Nucleus accumbens (tissue), 56 donors: ENCODE measurements around the gene HELLS.
"Not testable (repeated sequence)": the region's sequence is repeated elsewhere in the genome, so short reads cannot be mapped to it uniquely, and the experiment has no call there.

ENCODE experiments used
- DNase-seq, 56 donors: peaks; one replicate each; lab custom pipeline; 2025; lab: John Stamatoyannopoulos, UW

The HELLS gene

DNA sequence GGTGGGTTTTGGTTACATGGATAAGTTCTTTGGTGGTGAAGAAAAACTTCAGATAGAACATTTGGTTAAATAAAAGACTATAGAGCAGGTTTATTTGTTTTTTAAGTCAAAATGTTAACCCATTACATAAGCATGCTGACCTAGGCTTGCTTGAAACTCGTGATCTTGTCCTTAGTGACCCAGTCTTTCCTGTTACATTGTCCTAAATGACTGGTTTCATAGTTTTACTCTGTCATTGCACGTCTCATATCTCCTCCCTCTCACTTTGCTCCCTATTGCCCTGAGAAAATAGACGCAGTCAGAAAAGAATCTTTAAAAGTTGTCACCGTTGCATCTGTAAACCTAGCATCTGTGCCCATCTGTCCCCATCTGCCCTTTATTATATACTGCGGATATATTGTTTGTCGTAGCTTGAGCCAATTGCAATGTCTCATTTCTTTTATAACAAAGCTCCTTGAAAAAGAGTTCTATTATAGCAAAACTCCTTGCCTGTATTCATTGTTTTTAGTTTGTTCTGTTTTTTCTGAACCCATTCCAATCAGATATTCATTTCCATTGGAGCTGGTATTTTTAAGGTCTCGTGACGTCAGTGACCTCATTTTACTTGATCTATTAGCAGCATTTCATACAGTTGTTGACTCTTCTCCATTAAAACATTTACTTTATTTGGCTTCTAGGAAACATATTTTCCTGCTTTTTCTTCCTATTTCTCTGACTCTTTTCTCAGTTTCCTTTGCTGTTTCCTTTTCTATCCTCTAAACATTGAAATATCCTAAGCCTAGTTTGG lies 57.3 kb downstream of the HELLS start:
- DNase-seq, result no peak

DNA sequence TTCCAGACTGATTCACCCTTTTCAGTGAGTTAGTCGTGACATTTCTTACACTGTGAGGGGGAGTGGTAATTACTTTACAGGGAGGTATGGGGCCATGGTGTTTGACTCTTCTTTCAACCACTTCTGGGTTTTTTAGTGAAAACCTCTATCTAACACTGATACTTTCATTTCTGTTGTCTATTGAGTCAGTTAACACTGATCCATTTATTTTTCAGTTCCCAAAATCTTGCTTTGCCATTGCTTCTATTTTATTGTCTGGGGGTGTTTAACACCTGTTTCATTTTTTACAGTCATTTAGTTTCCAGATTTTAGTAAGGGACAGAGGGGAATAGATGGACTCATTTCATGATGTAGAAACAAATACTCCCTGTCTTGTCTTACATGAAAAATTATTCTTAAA lies 61.5 kb downstream of the HELLS start:
- DNase-seq, result no peak

DNA sequence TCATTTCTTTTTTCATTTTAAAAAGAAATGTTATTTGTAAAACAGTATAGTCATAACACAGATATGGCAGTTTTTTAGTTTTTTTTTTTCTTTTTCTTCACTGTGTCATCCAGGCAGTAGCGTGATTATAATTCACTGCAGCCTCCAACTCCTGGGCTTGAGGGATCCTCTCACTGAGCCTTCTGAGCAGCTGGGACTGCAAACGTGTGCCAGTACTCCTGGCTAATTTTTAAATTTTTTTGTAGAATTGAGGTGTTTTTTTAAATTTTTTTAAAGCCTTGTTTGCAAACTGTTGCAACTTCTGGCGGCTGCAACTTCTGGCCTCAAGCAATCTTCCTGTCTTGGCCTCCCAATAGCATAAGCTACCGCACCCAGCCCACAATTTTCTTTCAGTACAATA lies 63.0 kb downstream of the HELLS start:
- DNase-seq, result no peak

DNA sequence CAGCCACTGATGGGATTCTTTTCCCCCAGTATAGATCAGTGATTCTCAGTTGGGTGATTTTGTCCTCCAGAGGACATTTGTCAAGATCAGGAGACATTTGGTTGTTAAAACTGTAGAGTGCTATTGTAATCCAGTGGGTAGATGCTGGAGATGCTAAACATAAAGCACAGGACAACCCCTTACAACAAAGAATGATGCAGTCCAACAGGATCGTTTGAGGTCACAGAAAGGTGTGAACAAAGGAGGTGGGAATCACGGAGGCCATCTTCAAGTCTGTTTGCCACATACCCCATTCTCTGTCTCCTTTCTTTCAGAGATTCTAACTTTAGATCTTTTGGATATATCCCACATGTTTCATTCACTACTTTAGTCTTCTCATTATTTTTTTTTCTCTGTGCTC lies 69.0 kb downstream of the HELLS start:
- DNase-seq, result no peak

DNA sequence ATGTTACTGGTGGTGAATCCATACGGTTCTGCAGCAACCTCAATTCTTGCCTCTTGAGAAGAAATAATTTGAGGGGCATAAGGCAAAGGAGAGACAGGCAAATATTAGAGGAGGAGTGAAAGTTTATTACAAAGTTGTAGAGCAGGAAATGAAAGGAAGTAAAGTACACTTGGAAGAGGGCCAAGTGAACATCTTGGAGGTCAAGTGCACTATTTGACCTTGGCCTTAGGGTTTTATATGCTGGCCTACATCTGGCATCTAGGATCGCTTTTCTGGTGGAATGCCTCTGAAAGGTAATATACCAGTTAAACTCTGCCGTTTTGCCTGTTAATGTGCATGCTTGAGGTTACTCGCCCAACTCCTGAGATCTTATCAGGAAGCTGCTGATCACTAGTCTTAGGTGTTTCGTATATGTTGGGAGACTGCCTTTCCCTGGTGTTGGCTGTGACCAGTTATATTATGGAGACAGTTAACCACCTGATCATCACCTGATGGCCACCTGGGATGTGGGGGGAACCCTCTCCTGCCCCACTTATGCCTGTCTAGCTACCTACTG lies 71.9 kb downstream of the HELLS start:
- no peak for DNase-seq

DNA sequence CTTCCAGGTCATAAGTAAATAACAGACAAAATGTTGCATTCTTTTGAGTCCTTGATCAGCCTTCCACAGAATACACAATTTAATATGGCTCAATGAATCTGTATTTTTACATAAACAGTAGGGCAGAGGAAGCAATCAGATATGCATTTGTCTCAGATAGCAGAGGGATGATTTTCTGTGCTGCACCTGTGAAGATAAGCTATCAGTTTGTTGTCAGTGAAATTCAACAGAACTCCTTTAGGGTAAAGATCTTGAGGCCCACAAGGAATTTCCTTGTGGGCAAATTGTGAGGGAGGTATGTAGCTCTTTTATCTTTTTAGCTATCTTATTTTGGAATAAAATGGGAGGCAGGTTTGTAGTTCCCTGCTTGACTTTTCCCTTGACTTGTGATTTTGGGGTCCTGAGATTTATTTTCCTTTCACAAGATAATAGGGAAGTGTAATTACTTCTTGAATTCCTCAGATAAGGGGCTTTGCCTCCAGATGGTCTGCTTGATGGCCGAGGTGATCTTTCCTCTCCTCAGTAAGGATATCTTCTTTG lies 77.1 kb downstream of the HELLS start:
- DNase-seq, result no peak

DNA sequence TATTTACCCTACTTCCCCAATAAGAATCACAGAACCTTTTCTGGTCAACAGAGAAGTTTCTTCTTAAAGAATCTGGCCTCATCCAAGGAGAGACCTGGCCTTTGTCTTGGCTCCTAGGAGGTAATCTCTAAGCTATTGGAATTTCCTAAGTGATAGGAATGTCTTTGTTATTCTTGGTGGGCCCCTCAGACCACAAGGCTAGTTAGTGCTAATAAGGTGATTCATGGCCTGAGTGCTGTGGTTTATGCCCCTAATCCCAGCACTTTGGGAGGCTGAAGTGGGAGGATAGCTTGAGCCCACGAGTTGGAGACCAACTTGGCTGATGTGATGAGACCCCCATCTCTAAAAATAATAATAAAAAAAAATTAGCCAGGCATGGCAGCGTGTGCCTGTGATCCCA lies 78.0 kb downstream of the HELLS start:
- no peak for DNase-seq

DNA sequence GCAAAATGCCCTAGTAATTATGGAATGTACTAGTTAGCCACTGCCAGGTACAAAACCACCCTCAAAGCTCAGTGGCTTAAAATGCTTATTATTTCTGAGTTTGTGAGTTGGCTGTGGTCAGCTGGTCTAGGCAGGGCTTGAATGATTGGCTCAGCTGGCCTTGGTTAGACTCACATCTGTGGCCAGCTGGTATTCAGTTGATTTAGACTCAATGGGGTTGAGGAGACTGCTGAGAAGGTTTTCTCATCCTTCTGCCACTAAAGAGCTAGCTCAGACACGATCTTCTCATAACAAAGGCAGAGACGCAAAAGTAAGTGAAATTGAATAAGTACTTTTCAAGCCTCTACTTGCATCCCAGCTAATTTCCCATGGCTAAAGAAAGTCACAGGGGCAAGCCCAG lies 80.9 kb downstream of the HELLS start:
- no peak for DNase-seq

DNA sequence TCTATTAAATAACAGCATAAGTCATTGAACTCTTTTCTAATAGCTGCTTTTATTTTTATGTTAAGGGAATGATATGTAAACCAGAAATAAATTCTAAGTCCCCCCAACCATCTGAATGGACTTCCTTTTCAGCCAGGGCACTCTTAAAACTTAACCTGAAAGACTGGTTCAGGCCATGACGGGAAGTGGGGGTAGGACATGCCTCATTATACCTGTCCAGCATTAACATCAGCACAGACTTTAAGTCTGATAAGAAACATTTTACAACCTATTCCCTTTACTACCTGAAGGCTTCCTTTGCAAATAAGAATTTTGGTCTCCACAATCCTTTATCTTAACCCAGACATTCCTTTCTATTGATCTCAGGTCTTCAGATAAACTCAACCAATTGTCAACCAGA lies 81.9 kb downstream of the HELLS start:
- no peak for DNase-seq

DNA sequence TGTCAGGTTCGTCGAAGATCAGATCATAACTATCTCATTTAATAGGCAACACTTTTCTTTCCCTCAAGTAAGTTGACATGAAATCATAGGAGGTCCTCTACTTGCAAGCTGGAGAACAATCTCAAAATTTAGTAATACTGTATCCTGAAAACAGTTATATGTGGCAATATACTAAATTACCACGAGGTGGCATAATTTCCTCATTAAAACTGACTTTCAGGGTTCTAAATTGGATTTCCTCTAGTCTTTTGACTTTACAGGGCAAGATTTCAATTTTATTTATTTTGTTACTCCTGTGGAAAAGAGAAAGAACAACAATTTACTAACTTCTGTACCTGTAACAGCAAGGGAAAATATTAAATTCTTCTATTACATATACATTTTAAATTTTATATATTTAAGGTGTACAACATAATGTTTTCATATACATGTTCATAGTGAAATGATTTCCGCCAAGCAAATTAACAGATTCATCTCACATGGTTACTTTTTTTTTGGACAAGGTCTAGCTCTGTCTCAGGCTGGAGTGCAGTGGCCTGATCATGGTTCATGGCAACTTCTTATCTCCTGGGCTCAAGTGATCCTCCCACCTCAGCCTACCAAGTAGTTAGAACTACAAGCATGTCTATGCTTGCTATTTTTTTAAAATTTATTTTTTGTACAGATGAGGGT lies 84.6 kb downstream of the HELLS start:
- DNase-seq, result no peak

DNA sequence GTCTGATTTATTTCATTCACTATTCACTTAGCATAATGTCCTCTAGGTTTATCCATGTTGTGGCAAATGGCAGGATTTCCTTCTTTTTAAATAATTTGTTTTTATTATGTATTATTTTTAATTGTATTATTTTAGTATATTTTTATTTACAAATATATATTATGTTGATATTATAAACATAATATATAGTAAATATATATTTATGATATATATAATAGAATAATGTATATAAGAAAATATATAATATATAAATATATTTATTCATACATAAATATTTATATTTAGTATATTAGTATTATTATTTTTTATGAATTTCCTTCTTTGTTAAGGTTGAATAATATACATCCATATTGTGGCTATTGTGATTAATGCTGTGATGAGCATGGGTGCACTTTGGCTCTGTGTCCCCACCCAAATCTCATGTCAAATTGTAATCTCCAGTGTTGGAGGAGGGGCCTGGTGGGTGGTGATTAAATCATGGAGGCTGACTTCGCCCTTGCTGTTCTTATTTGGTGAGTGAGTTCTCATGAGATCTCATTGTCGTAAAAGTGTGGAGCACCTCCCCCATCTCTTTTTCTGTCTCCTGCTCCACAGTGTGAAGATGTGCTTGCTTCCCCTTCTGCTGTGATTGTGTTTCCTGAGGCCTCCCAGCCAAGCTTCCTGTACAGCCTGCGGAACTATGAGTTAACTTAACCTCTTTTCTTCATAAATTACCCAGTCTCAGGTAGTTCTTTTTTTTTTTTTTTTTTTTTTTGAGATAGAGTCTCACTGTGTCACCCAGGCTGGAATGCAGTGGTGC lies 85.7 kb downstream of the HELLS start:
- DNase-seq, result no peak

DNA sequence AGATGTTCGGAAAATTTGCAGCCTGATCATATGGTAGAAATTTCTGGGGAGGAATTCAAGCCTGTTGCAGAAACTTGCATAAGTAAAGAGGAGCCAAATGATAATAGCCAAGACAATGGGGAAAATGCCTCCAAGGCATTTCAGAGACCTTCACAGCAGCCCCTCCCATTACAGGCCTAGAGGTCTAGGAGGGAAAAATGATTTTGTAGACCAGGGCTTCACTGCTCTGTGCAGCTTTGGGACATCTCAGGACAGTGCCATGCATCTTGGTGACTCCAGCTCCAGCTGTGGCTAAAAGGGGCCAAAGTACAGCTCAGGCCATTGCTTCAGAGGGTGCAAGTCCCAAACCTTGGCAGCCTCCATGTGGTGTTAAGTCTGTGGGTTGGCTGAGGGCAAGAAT lies 87.4 kb downstream of the HELLS start:
- DNase-seq, result no peak

DNA sequence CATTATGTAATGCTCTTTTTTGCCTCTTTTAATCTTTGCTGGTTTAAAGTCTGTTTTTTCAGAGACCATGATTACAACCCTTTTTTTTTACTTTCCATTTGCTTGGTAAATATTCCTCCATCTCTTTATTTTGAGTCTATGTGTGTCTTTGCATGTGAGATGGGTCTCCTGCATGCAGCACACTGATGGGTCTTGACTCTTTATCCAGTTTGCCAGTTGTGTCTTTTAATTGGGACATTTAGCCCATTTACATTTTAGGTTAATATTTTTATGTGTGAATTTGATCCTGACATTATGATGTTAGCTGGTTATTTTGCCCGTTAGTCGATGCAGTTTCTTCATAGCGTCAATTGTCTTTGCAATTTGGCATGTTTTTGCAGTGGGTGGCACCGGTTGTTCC lies 92.5 kb downstream of the HELLS start:
- DNase-seq, result not testable (repeated sequence)

DNA sequence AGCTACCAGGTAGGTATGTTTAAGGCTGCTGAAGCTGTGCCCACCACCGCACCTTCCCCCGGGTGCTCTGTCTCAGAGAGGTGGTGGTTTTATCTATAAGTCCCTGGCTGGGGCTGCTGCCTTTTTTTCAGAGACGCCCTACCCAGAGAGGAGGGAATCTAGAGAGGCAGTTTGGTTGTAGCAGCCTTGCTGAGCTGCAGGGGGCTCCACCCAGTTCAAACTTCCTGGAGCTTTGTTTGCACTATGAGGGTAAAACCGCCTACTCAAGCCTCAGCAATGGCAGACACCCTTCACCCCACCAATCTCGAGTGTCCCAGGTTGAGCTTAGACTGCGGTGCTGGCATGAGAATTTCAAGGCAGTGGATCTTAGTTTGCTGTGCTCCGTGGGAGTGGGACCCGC lies 94.3 kb downstream of the HELLS start:
- no peak for DNase-seq

DNA sequence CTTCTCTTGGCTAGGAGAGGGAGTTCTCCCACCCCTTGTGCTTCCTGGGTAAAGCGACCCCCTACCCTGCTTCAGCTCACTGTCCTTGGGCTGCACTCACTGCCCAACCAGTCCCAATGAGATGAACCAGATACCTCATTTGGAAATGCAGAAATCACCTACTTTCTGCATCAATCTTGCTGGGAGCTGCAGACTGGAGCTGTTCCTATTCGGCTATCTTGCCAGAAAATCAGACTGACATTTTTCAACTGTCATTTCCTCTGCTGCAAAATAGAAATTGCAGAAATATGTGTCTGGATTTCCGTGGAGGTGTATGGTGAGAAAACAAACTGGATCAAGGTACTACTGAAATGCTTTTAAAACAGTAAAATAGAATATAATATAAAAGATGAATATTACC lies 95.0 kb downstream of the HELLS start:
- DNase-seq, result no peak

DNA sequence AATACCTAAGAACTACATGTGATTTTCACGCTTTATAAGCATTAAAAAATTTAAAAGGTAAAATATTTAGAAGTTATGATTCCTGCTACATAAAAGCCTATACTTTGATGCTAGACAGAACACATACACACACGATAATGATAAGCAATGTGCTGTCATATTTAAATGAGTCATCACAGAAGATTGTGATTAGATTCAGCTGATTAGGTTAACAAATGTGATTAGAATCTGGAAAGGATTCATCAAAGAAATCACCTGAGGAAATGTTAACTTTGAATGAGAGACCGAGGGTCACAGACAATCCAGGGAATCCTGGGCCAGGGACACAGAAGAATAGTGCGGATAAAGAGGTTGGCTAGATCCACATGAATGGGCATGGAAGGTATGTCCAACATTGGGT lies 95.9 kb downstream of the HELLS start:
- DNase-seq, result no peak

DNA sequence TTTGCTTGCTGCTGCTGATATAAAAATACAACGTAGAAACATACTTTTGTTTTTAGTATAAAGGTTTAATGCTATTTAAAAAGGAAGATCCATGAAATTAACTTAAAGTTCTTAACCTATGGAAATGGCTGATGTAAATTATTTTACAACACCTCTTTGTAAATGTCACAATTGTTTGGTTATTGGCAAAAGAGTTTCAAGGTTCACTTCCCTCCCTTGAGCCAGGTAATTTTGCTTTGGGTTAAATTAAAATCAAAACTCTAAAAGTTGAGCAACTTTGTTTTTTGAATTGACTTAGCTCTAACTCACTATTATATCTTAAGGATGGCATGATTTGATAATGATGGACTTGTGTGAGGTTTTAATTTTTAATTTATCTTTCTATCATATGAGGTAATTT lies 98.8 kb downstream of the HELLS start:
- DNase-seq, result no peak

DNA sequence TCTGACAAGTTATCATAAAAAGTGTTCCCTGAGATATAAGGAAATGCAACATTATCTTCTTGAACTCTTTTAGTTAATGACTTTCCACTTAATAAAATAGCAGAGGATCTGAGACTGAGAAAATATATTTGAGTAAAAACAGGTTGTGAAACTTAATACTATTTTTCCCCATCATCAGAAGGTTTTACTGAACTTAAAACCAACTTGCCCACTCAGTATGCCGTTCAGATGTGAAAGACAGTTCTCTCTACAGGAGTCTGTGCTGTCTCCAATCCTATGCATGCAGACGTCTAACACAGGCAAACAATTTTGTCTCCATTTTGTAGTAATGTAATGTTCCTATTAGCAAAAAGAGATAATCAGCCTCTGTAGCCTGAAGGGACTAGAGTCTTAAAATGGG lies 99.7 kb downstream of the HELLS start:
- DNase-seq, result no peak
